GM20431 (cell line): ENCODE data around the gene VWA3B.

Source experiments
- in situ Hi-C: fragments of 300-500 bp; cut with MseI, MboI; formaldehyde crosslinking; loops from one replicate; pipeline ENCODE4 v1.15.0; 2020; ENCODE audit warnings: low sequenced_read_pairs; ENCODE audit not compliant: unreplicated experiment

VWA3B gene

DNA sequence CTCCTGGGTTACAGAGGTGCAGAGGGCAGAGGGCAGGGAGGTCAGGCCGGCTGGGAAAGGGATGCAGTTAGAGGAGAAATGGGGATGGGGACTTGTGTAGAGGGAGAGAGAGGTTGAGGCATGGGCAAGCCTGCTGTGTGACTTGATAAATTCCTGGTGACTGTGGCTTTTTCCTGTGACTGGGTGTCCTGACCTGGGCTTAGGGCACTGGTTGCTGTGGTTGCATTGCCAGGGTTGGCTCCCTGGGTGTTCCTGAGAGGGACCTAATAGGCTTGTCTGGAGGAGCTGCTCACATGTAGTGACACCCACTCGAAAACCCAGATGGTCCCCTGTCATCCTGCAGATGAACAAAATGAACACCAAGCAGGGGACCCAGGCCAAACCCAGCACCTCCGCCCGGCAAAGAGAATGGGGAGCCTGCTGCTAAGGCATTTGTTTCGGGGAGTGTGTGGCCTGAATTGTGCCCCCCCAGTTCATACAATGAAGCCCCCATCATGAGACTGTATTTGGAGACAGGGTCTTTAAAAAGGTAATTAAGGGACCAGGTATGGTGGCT is 78.6 kb downstream of the VWA3B start:
- in situ Hi-C loops, result no loop called here

DNA sequence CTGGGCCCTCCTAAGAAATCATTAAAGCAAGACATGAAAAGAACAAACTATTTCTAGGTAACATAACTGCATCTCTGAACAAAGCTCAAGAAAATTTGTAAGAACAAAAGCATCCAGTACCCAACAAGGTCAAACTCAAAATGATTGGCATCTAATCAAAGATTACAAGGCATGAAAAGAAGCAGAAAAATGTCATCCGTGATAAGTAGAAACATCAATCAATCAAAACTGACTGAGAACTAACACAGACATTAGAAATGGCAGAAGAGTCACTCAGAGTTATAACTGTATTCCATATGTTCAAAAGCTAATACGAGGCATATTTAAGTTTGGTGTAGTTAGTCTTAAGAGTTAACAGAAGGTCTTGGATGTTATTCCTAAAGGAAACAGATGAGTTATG is 80.9 kb downstream of the VWA3B start:
- in situ Hi-C loops, result no loop called here

DNA sequence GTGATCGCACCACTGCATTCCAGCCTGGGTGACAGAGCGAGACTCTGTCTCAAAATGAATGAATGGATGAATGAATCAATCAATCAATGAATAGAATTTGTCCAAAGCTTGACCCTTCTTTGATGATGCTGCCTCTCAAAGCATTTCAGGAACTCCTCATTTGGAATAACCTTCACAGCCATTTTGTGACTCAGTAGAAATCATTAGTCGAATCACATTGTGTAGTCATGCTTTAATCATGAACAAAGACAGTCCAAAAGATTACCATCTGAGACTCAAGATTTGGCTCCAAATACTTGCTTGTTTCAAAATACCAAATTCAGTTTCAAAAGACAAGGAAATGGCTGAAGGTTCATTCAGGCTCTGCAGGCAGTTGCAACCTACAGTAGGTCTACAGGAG is 83.1 kb downstream of the VWA3B start:
- in situ Hi-C loops, result no loop called here

DNA sequence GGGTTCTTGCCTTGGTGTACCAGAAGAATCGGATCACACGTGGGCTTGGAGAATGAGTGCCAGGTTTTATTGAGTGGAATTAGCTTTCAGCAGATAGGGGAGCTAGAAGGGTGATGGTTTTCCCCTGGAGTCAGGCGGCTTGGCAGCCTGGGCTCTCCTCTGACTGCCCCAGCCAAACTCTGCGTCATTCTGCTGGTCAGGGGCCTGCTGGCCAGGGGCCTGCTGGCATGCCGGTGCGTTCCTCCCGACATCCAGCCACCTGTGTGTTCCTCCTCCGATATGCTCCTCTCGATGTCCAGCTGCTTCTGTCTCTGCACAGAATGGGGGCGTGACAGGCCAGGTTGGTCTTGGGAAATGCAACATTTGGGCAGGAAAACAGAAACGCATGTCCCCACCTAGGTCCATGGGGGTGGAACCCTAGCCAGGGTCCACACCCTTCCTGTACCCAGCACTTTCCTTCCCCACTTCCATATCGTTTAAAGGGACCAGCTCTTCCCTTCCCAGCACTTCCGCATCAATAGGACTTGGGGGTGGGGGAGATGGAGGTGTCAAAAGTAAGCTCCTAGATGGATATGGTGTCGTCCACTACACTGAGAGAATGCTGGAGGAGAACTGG is 85.3 kb downstream of the VWA3B start:
- in situ Hi-C loops, result no loop called here

DNA sequence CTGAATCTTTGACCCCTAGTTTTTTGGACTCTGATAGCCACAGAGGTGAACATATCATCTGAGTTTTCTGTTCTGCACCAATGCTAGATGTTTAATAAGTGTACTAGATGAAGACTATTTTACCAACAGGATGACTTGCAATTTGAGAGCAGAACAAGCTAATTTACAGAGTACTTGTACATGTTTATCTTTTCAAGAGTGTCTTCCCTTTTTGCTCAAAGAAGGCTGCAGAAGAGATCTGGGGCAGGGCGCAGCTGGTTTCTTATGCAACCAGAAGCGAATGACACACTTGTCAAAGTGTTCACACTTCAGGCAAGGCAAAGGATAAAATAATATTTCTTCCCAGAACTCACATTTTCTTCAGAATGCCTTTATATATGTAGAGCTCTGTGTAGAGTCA is 86.0 kb downstream of the VWA3B start:
- in situ Hi-C loops, result no loop called here

DNA sequence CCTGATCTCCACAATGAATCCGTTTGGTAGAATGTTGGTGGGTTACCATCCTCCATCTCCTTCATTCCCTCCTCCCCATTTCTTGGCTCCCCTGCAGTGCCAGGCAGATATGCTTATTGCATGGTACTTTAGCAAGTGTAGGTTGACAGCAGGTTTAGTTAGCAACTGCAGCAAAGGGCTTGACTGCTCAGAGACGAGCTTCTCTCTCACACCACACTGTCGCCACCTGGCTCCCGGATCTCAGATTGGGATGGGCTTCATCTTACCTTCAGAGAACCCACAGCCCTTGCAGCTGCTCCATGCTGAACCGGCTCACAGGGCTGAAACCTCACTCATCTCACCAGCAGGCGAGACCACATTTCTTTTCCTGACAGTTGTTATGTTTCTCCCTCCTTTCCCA is 88.8 kb downstream of the VWA3B start:
- in situ Hi-C loops, result no loop called here

DNA sequence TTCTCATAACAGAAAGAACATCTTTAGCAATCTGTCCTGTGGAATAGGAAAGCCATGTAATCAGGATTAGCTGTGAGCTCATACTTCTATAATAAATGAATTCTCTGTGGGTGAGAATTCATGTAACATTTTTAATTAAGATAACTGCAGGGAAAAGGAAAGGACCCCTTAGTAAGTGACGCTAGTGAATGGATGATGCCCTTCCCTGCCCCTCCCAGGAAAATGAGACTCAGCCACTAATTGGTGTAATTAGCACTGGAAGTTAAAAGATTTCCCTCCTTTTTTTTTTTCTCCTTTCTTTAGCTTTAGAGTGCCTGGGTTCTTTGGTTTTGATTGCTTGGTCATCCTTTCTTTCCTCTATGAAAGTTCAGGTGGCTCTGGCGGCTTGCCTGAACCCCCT is 90.3 kb downstream of the VWA3B start:
- in situ Hi-C loops, result no loop called here

DNA sequence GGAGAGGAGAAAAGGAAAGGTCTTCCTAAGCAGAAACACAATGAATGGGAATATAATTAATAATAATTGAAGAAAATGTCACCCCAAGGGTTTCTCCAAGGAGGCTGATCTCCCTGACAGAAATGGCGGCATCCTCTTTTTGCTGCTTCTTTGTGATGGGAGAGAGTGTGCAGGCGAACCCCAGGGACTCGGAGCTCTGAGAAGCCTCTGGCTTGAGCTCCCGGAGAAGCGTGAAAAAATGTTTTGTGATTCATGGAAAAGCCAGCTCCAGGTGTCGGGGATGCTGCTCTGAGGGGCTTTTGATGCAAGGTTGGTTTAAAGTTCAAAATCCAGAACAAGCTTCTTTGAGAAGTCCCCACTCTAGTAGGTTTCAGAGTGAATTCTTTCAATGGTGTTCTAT is 91.0 kb downstream of the VWA3B start:
- in situ Hi-C loops, result no loop called here

DNA sequence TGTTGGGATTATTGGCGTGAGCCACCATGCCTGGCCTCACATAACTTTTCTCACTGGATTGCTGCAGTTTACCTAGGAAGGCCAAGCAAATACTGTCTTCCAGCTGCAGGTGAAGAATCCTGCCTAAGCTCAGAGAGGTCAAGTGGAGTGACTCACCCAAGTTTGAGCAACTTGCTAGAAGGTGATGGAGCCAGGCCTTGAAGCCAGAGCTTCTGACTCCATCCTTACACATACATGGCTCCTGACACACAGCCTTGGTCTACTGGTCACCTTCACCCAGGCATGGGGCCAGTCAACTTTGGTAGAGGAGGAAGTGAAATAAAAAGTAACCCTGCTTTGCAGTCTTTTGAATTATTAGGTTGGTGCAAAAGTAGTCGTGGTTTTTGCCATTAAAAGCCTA is 93.5 kb downstream of the VWA3B start:
- in situ Hi-C loops, result no loop called here

DNA sequence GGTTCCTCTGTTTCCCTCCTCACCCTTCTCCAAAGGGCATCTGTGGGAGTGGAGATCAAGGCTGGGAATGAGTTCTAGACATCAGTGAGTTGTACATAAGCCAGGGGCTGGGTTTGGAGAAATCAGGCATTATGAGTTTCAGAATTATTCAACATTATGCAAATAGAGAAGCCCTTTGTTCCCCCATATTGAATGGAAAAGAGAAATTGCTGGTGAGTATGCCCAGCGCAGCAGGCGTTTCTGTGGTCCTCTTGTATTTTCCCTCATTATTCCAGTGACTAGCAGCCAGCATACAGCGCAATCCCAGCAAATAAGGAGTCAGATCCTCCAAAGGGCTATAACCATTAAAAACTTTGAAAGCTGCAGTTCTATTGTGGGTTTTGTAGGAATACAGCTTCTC is 94.4 kb downstream of the VWA3B start:
- in situ Hi-C loops, result no loop called here

DNA sequence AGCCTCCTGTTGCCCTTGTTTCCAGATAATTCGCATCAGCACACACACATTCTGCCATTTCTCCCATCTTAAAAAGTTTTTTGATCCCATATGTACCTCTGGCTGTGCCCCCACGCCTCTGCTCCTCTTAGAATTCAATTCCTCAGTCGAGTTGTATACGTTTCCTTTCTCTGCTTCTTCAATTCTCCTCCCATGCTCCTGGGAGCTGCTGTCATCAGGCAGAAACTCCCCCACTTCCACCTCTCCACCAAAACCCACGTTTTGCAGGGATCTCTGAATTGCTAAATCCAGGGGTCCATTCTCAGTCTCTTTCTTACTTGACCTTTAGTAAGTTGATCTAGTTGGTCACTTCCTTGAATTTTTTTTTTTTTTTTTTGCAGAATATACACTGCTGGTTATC is 98.8 kb downstream of the VWA3B start:
- in situ Hi-C loops, result no loop called here

DNA sequence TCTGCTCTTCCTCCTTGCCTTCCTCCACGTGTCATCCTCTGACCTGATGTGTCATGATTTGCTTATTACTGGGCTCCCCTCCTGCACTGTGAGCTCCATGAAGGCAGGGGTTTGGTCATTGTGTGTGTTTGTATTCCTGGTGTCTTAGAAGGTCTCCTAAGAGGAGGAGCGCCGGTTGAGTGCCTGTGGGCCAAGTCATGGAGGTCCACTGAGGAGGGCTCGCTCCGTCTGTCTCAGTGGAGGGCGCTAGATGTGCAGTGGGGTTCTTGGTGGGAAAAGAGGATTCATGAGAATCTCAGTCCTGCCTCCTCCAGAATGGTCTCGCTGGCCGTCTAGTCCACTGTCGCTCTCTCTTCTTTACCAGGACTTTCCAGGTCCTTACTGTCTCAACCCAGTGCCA is 100.2 kb downstream of the VWA3B start:
- in situ Hi-C loops, result no loop called here

DNA sequence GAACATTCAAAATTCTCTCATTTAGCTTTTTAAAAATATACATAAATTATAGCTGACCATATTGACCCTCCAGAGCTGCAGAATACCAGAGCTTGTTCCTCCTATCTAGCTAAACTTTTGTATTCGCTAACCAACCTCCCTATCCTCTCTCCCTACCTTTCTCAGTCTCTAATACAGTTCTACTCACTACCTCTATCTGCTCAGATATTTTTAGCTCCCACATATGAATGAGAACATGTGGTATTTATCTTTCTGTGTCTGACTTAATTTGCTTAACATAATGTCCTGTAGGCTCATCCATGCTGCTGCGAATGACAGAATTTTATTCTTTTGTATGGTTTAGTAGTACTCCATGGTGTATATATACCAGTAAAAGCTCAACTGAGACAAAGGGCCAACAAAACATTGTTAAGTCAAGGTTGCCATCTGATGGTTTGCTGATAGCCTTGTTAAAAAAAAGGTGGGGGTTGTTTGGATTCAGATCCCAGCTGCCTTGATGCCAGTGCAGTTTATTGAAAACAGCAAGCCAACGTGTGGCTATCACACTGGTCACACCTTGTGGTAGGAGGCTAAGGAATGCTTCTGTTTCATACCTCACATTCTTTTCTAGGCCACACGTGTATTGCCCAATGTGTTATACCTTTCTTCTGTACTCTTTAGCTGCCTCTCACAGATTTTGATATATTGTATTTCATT is 101.5 kb downstream of the VWA3B start:
- in situ Hi-C loops, result no loop called here

DNA sequence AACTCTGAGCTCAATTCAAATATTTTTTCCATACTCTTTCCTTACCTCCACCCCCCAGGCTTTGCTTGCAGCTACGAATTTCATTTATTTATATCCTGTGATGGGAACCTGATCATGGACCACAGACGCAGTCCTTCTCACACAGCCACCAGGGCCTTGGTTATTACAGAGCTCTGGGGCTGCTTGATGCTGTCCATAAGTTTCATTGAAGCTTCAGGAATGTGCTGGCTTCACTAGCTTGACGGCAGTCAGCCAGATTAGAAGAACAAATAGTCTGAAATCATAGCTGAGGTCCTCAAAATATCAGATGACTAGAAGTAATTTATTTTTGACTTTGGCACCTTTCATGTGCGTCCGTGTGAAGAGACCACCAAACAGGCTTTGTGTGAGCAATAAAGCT is 104.9 kb downstream of the VWA3B start:
- in situ Hi-C loops, result no loop called here

DNA sequence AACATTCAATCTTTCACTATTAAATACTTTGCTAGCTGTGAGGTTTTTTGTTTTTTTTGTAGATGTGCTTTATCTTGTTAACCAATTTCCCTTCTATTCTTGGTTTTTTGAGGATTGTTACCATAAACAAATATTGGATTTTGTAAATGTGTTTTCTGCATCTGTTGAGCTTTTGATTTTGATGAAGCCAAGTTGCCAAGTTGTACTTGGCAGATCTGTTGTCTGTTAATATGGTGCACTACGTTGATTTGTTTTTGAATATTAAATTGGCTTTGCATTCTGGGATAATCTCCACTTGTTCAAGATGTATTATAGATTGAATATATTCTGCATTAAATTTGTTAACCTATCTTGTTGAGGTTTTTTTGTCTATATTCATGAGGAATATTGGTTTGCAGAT is 114.6 kb downstream of the VWA3B start:
- in situ Hi-C loops, result no loop called here

DNA sequence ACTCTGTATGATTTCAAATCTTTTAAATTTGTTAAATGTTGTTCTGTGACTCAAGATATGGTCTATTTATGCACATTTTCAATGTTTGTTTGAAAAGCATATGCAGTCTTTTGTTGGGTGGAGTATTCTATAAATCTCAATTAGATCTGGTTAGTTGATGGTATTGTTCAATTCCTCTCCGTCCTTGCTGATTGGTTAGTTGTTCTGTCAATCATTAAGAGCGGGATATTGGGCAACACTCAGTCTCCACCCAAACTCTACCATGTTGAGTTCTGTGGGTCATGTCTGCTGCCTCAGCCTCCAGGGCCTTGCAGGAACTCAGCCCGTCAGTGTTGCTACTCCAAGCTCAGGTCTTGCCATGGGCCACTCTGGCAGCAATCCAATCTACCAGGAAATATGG is 118.9 kb downstream of the VWA3B start:
- in situ Hi-C loops, result no loop called here

DNA sequence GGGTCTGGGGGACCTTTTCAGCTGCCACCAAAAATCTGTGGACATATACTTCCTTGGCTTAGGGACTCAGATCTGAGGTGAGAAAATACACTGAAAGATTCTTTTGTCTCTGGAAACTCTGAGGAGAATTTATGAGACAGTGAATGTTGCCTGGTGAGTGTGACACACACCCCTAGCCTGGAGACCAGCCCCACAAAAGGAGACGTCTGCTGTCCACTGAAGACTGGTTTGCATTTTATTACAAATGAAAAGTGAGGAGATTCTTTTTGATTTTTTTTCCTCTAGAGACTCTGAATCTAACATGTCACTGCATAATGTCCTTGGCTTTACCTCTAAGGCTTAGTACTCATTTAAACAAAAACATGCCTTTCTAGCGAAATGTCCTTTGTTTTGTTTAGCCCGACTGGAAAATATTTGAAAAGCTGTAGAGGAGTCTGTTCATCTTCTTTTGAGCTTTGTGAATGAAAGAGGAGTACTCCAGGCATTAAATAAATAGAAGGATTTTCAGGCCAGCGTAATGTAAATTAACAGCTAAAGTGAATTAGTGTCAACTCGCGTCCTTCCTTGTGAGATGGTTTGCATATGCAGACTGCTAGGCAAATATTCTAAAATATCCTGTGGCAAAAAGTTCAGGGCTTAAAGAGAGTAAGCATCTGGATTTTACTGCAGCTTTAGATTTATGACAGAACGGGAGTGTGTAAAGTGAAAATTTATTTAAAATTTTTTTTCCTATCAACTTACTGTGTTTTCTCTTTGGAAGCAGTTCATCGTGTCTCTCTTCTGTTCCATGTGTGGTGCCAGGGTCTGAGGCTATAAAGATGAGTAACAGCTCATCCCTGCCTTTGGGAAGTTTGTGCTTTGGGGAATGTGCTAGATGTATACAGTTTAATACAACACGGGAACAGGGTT is 125.4 kb downstream of the VWA3B start:
- in situ Hi-C loops, result no loop called here

DNA sequence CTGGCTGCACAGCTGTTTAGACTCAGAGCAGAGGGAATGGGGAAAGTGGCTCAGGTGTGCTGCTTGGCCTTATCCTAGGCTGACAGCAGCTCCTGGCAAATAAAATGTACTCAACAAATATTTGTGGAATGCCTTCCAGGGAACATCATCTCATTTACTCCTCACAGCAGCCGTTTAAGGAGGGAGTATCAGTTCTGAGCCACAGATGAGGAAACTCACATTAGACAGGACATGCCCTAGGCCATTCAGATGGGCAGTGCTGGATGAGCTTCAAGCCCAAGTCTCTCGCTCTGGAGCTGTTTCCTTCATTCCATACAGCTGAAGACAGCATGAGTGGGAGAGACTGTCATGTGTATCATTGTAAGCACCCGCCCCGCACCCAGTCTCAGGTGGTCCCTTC is 129.6 kb downstream of the VWA3B start:
- in situ Hi-C loops, result no loop called here

DNA sequence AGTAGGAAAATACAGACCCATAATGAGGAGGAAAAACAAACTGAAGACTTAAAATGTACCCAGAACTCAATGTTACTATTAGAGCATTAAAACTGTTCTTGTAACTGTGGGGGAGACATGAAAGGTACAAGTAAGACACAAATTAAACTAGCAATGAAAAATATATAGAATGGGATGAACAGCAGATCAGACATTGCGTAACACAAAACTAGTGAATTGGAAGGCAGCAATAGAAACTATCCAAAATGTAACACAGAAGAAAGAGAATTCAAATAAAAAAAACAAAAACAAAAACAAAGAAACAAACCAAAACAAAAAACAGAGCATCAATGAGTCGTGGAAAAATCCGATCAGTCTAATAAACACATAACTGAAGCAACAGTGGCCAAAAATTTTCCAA is 132.2 kb downstream of the VWA3B start:
- in situ Hi-C loops, result no loop called here

DNA sequence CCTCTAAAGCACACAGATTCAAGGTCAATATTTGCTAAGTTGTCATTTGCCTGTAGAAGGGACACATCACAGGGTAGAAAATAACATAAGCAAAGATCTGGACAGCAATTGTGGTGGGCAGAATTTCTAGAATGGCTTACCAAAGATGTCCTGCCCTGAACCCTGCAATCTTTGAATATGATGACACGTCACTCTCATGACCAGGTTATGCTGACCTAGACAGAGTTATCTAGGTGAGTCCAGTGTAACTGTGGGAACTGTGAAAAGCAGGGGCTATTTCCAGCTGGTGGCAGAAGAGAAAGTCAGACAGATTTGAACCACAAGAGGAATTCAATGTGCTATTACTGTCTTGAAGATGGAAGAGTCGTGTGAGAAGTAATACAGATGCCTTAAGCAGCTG is 147.0 kb downstream of the VWA3B start:
- in situ Hi-C loops, result no loop called here

DNA sequence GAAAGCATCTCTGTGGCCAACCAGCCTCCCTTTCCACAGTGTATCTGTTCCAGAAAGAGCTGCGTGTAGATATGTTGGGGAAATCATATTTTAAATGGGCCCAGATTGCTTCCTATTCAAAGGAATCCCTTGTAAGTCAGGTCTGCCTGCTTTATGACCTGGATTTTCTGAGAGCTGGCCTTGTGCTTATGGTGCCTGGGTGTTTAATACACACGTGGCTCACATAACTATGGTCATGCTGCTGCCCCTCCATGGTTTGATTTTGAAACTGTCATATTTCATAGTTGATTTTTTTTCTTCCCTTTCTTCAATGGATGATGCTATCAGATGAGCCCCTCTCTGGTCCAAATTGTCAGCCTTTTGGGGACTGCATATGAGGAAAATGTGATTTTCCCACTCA is 147.8 kb downstream of the VWA3B start:
- in situ Hi-C loops, result no loop called here
